DLD1 (cell line): ENCODE measurements around the gene TEX29.

Experiments used
- in situ Hi-C: cut with HindIII; loops from 2 replicates; pipeline ENCODE4 v1.10.0; 2017; ENCODE audit warnings: low sequenced_read_pairs

The TEX29 gene

DNA sequence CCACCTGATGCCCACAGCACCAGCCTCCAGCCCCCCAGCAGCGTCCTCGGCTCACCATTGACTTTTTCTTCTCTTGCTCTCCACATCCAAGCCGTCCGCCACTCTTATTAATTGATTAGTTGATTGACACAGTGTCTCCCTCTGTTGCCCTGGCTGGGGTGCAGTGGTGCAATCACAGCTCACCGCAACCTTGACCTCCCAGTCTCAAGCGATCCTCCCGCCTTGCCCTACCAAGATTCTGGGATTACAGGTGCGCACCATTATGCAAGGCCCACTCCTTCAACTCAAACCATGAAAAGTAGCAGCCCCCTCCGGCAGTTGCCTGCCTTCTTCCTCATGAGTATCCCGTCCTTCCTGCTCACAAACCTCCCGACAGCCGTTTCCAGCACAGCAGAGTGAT, 921 bp upstream of the TEX29 start:
- in situ Hi-C loops: no loop called here

DNA sequence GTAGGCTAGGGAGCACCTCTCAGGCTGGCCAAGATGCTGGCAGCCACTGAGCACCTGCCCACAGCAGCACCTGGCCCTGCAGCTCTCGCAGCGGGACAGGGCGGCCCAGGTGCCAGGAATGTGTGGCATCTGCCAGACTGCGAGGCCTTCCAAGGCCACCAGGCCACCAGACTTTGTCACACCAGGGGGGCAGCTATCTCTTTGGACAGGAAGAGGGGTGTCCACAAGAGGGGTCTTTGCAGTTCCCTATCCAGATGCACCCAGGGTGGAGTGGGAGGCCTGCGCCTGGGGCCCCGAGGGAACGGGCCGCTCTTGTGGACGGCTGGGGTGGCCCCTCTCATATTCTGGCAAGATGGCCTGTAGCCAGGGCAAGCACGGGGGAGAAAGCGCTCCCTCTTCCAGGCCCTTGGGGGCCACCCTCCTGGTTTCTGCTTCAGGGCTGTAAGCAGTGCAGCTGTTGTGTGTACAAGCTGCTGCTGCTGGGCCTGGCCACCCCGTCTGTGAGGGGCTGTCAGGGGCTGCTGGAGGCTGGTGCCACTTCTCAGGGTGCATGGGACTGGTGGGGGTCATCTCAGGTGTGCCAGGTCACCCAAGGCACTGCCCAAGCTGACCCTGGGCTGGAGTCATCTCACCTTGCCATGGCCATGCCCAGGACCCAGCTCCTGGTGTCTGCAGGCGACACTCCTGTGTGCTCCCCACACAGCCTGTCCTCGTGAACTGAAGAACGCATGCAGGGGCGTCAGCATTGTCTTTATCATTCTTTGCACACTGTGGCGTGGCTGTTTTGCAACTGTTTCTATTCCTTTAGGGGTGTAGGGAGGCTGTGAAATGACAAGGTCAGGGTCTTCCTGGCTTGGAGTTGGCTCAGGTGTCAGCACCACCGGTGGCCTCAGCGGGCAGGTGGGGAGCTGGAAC, 1.8 kb downstream of the TEX29 start:
- in situ Hi-C loops: no loop called here

DNA sequence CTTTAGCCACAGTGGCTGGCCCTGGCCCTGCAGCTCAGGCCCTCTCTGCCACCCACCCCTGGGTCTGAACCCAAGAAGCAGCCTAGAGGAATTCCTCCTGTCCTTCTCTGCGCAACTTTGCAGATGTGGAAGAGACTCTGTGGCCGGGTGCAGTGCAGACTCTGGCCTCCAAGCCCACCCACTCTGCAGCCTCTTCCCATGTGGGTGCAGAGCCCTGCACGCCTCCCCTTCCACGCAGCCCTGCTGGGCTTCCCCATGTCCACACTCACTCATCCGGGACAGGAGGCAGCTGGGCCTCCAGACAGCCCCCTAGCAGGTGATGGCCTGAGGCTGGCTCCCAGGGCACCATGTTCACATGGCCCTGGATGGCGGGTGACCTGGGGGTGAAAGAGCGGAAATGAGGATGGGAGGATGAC, 2.5 kb downstream of the TEX29 start:
- in situ Hi-C loops: no loop called here

DNA sequence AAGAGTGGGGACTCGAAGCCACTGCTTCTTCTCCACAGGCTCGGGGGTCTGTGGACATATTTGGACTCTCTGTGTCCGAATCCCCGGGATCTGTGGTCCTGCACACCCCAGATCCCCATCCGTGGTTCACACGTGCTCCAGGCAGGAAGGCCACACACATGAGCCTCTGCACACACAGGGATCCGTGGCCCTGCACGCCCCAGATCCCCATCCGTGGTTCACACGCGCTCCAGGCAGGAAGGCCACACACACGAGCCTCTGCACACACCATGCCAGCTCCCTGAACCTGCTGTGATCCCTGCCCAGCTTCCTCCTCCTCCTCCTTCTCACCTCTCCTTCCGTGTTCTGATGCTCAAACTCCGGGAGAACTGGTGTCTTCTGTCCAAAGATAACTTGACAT, 3.1 kb downstream of the TEX29 start:
- in situ Hi-C loops: no loop called here

DNA sequence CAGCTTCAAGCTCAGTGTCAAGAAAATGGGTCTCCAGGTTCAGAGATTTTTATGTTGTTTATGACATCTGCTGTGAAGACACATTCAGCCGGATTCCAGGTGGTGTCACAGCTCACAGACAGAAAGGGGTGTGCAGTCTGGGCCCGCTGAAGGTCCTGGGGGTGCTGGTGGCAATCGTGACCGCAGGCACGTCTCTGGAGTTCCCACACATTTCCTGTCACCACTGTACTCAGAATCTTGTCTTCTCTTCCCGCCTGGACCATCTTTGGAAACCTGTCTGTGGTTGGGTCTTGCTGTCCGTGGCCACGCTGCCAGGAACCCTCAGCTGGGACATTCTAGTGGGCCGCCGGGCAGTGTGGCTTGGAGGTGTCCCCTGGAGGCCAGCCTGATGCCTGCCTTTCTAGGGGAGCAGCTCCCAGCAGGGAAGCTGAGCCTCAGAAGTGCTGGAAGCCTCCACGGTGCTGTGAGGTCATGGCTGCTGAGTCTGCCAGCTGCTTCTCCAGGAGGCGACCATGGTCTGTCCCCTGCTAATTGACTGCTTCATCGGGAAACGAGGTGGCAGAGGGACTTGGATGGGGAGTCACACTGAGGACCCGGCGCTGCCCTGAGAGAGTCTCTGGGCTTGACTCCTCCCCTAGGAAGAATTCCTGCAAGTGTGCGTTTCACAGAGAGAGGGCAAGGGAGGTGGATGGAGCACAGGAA, 3.7 kb downstream of the TEX29 start:
- in situ Hi-C loops: no loop called here

DNA sequence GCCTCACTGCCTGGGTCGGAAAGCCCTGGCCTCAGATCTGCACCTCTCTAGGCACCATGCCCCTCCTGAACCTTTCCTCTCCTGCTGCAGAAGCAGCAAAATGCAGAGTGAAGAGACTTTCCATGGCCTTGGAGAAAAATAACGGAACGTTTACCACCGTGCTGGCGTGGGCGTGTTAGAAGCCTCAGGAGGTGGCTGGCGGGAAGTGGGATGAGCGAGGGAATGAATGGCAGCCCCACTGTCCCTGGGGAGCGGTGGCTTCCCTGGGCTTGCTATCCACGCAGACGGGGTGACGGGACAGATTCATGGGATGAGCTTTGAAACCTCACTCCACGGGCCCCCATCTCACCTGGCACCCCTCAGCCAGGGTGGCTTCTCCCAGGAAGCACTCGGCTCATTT, 4.3 kb downstream of the TEX29 start:
- in situ Hi-C loops: no loop called here

DNA sequence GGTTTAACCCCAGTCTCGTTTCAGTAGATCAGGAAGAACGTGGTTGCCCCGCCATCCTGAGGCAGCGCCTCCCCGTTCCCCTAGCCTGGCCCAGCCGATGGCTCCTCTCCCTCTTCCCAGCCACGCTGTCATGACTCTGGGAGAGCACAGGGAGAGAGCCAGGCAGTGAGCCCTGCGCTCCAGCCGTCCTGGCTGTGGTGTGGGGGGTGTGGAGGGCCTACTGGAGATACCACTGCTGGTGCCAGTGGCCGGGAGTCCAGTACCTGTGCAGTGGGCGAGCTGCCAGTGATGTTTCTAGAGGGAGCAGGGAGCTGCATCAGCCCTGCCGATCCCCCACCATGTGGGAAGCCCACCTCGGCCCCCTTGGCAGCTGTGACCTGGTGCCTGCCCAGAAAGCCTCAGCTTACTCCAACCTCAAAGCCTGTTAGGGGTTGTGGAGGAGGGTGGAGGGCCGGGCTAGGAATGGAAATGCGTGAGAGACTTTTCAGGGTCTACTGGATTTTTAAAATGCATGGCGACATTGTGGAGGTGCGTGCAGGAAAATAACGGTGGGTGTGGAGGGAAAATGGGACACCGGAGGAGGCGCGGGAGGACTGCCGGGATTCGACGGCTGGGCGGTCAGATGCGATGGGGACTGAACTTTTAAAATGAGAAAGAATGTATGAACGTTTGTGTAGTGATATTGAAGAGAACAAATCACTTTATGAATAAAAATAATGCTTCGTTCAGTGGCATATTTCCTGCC, 4.9 kb downstream of the TEX29 start:
- in situ Hi-C loops: no loop called here

DNA sequence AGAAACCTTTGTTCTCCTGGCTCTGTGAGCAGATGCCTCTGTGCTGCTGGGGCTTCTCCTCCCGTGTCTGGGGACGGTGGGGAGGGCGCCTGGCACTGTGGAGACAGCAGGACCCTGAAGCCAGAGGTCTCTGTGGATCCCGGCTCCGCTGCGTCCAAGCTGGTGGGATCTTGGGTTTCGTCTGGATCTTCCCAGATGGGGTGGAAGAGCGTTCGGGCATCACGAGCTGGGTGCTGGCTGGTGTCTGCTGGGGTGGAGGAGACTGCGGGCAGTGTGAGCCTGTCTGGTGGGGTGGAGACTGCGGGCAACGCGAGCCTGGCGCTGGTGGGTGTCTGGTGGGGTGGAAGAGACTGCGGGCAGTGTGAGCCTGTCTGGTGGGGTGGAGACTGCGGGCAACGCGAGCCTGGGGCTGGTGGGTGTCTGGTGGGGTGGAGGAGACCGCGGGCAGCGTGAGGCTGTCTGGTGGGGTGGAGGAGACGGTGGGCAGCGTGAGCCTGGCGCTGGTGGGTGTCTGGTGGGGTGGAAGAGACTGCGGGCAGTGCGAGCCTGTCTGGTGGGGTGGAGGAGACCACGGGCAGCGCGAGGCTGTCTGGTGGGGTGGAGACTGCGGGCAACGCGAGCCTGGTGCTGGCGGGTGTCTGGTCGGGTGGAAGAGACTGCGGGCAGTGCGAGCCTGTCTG, 5.6 kb downstream of the TEX29 start:
- in situ Hi-C loops: no loop called here

DNA sequence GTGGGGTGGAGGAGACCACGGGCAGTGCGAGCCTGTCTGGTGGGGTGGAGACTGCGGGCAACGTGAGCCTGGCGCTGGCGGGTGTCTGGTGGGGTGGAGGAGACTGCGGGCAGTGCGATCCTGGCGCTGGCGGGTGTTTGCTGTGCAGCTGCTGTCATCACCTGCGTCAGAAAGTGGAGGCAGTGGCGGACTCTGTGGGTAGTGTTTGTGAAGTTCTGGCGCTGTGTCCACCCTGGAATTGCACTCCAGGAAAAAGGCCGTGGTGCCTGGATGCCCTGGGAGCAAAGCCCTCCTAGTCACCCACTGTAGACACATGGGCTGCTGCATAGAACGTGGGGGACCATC, 6.2 kb downstream of the TEX29 start:
- in situ Hi-C loops: no loop called here

DNA sequence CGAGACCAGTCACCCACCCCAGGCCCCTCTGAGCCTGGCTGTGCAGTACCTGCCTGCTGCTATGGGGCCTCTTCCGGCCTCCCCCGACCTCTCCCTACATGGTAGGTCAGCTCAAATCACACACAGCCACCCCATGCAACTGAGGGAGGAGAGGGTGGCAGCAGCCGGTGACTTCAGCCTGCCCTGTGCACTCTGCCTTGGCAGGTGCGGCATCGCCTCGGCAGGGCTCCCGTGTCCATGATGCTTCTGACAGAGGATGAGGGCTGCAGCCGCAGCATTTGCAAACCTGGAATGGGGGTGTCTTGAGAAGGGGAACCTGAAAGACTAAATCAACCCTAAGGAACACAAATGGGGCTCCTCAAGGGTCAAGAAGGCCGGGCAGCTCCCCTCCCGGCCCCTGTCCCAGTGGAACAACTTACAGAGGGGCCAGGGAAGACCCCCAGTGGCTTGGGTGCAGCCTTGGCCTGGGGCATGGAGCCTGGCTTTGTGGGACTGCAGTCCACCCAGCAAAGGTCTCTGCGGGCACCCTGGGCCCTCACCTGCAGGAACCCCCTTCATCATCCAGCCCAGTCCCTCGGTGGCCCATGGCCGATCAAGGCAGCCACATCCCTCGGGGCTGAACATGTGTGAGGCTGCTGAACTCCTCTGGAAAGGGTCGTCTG, 6.7 kb downstream of the TEX29 start:
- in situ Hi-C loops: no loop called here

DNA sequence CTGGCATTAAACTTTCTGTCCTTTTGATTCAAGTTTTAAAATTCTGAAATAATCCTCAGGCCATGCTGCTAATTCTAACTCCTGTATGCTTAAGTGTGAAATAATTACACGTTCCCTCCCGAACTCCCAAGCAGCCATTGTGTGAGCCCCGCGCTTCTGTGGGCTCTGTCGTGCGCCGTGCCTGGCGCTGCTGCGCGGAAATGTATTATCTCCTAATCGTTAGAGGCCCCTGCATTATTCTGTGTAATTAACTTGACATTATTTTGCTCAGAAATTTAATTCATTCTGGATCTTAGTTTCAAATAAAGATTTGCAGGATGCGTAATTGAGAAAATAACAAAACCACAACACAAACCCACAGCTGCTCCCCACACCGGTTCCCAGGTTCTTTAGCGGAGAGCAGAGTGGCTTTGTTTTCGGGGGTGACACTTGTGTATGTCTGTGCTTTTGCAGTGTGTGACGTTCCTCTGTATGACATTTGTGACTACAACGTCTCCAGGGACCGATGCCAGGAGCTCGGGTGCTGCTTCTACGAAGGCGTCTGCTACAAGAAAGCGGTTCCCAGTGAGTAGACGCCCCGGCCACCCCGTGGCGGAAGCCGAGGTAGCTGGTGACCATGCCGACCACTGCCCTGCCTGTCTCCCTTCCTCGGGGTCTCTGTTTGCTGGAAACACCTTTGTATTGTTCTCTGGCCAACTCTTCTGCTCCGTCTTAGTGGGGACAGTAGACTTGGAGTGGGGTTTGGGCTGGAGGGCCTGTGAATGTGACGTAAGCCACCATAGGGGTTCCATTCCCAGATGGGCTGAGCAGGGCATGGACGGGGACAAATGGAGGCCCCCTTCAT, 7.5 kb downstream of the TEX29 start:
- in situ Hi-C loops: no loop called here

DNA sequence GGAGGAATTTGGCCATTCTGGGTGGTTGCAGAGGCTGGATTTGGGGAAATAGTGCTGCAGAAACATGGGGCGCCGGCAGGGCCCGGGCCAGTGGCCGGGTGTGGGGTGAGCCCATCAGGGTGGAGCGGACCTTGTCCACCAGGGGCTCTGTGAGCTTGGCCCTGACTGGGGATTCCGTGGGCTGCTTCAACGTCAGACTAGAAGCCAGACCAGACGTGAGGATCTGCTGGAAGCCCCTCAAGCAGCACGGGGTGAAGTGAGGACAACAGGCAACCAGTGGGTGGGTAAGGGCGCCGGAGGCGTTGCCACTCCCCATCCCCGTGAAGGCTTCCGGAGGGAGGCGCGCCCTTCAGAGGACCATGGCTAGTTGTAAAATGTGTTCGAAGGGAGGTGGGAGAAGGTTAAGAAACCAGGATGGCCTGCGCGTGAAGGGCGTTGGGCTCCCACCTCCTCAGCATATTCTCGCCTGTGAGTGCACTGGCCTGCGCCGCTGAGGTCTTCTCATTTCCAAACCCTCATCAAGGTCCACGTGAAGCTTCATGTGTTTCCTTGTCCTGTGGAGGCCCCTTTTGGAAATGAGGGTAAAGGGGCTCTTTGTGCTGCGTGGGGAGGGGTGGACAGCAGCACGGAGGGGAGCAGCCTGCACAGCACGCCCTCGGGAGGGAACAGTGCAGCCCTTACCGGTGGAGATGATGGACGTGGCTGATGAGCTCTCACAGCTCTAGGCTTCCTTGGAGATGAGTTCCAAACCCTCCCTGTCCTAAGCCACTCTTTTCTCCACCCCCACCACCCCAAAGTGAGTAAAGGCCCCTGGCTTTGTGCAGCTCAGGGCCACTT, 8.3 kb downstream of the TEX29 start:
- in situ Hi-C loops: no loop called here

DNA sequence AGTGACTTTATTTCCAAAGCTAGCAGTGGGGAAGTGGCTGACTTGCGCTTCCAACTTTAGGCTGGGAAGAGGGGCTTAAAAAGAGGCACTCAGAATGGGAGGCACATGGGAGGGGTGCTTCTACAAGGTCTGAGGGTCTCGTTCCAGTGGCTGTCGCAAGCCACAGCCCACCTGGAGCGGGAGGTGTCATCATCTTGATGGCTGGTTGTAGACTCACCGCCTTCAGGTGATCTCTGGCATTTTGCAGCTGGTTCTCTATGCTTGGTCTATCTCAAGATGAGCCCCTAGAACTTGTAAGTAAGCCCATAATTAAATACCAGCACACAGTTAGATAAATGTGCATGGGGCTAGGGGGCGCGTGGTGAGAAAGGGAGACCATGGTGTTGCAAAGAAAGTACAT, 9.2 kb downstream of the TEX29 start:
- in situ Hi-C loops: no loop called here

DNA sequence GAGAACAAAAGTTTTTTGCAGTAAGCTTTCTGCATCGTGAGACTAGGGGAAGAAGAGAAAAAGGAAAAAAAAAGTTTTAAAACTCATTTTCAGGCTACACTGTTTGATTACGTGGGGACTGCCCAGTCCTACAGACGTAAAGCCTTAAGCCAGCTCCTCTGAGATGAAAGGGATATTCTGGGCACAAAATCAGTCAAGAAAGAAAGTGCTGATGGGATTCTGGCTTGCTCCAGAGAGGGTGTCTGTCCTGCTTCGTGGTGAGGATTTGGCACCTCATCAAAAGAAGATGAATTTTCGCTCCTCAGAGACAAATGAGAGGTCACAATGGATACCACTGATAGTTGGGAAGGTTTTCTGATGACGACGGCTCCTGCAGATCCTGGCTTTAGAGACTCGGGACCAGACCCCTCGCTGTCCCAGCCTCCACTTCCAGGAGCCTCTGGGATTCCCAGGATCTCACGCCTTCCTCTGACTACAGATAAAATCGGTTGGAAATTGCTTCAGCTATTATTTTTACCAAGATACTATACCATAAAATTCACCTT, 9.7 kb downstream of the TEX29 start:
- in situ Hi-C loops: no loop called here

DNA sequence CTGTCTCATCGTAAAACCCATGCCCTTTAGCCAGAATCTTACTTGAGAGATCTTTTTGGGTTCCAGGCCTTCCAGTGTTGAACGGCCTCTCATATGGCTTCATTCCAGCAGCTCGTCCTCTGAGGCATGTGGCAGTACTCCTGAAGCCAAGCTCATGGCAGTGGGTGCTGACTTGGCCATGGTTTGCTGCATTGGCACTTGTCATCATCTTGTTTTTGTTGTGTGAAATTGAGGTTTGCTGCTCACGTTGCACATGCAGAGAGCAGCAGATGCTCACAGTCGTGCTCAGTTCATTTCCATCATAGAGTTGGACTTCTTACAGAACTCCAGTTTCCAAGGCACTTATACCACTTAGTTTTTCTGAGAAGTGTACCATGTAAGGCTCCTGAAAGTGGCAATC, 14.9 kb downstream of the TEX29 start:
- in situ Hi-C loops: no loop called here

DNA sequence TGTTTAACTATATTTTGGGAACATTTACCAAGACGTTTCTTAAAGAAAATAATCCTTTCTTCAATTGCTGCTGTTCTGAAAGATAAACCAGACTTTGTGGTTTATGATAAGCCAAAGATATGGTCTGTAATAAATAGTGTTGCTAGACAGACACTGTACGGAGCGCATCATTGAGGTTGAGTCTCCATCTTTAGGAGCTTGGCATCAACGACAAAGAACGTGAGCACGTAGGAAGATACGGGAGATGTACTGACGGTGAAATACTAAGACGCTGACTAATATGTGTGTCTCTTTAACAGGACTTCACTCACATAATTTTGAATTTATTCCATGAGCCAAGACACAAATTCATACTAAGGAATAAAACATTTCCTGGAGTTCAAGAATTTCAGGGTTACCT, 16.2 kb downstream of the TEX29 start:
- in situ Hi-C loops: no loop called here

DNA sequence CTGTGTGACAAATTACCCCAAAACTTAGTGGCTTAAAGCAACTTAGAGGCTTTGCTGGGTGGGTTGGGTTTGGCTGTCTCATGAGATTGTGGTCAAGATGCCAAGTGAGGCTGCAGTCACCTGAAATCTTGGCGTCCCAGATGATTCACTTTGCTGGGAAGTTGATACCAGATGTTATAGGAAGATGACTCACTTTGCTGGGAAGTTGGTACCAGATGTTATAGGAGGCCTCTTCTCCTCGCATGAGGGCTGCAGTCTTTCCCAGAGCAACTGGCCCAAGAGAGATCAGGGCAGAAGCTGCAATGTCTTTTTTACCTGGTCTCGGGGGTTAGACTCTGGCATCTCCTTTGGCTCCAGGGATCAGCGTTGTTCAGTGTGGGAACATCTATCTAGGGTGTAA, 16.8 kb downstream of the TEX29 start:
- in situ Hi-C loops: no loop called here

DNA sequence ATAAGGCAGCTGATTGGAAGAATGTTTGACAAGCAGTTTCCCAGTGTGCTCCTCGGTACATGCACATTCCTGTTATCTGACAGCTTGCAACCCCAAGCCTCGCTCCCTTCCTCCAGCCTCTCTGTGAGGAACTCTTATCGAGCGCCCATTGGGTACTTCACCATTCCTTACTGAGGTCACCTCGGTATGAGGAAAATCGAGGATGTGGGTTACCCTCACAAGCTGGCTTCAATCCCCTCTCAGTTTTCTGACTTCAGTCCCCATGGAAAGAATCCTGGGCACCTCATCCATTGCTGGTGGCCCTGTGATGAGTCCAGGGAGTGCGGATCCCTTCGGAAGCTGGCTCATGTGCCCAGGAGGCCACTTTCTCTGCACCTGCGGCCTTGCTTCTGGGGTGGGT, 17.3 kb downstream of the TEX29 start:
- in situ Hi-C loops: no loop called here

DNA sequence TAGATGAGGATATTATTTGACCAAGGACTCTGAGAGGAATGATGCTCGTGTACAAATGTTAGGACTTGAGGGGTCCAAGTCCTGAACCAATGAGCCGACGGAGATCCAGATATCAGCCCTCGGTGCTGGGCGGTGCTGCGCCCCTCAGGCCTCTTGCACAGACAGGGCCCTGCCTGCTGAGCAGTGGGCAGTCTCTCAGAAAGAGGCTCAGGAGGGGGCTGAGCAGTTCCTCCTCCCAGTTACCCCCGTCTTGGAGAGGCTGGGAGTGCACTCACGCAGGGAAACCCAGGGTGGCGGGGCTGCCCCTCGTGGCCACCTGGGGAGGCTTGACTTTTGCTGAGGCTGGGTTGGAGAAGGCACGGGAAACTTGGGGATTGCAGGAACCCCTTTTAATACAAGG, 18.4 kb downstream of the TEX29 start:
- in situ Hi-C loops: no loop called here
